Parathyroid adenoma (tissue), 2 donors: ENCODE data around the gene ANKRD44.

Experiments
- H2AFZ ChIP-seq: fragments of 300-600 bp; sonication (generic); one replicate; pipeline ENCODE4 v1.7.0; 2017; ENCODE audit warnings: antibody characterized with exemption, mild to moderate bottlenecking
- H3K27ac ChIP-seq: fragments of 300-600 bp; sonication (generic); one replicate; pipeline ENCODE4 v1.7.0; 2017
- H3K27me3 ChIP-seq: fragments of 300-600 bp; sonication (generic); one replicate; pipeline ENCODE4 v1.7.0; 2017; ENCODE audit warnings: low read length; ENCODE audit not compliant: control insufficient read depth, insufficient read depth
- H3K36me3 ChIP-seq: fragments of 300-600 bp; sonication (generic); one replicate; pipeline ENCODE4 v1.7.0; 2017; ENCODE audit warnings: low read length; ENCODE audit not compliant: control insufficient read depth, insufficient read depth
- H3K4me1 ChIP-seq: fragments of 300-600 bp; sonication (generic); one replicate; pipeline ENCODE4 v1.7.0; 2017; ENCODE audit warnings: control low read depth
- H3K4me2 ChIP-seq: fragments of 300-600 bp; sonication (generic); one replicate; pipeline ENCODE4 v1.7.0; 2017; ENCODE audit warnings: low read length
- H3K4me3 ChIP-seq: fragments of 300-600 bp; sonication (generic); one replicate; pipeline ENCODE4 v1.7.0; 2017; ENCODE audit warnings: low read depth, low read length
- H3K79me2 ChIP-seq: fragments of 300-600 bp; sonication (generic); one replicate; pipeline ENCODE4 v1.7.0; 2017; ENCODE audit warnings: control low read depth
- H3K9ac ChIP-seq: fragments of 300-600 bp; sonication (generic); one replicate; pipeline ENCODE4 v1.7.0; 2017; ENCODE audit warnings: mild to moderate bottlenecking
- H3K9me3 ChIP-seq: fragments of 300-600 bp; sonication (generic); one replicate; pipeline ENCODE4 v1.7.0; 2017; ENCODE audit warnings: low read length; ENCODE audit not compliant: control insufficient read depth
- CTCF ChIP-seq: fragments of 300-600 bp; sonication (generic); IDR thresholded peaks from one replicate; pipeline ENCODE4 v1.7.0; 2017; ENCODE audit warnings: antibody characterized with exemption, mild to moderate bottlenecking
- donor health status: primary hyperparathyroidism.

Gene ANKRD44

GRCh38 chr2:196985511-196986183, 324.9 kb downstream of the ANKRD44 start:
- Histone ChIP-seq H3K9ac (no peak overlapping the region), H3K79me2 (no peaks in the 10 kb centered on the region), H3K4me3 (no peak overlapping the region), H2AFZ (no peak overlapping the region), H3K27ac (no peak overlapping the region), H3K9me3 (no peaks in the 10 kb centered on the region), H3K4me2 (no peak overlapping the region), H3K4me1 (peaks cover 10% of the 10 kb centered on the region), H3K27me3 (no peaks in the 10 kb centered on the region), H3K36me3 (no peaks in the 10 kb centered on the region)
- TF ChIP-seq CTCF, result no peak

- Histone ChIP-seq H3K9ac (no peak overlapping the region), H3K79me2 (no peaks in the 10 kb centered on the region), H3K4me2 (no peak overlapping the region), H3K27ac (no peak overlapping the region), H3K4me3 (no peak overlapping the region), H2AFZ (no peak overlapping the region), H3K27me3 (no peaks in the 10 kb centered on the region), H3K36me3 (no peaks in the 10 kb centered on the region), H3K9me3 (no peaks in the 10 kb centered on the region), H3K4me1 (peaks cover 10% of the 10 kb centered on the region)
- TF ChIP-seq CTCF, result no peak
Observed at GRCh38 chr2:196984903-196985302, 325.7 kb downstream of the ANKRD44 start.

- no peak overlapping the region for H3K27ac ChIP-seq
- H3K36me3 ChIP-seq, result no peaks in the 10 kb centered on the region
Observed at GRCh38 chr2:196983934-196984333, 326.6 kb downstream of the ANKRD44 start.

GRCh38 chr2:196980473-196980872, 330.1 kb downstream of the ANKRD44 start:
- Histone ChIP-seq H3K79me2 (no peaks in the 10 kb centered on the region), H2AFZ (no peak overlapping the region), H3K36me3 (no peaks in the 10 kb centered on the region), H3K9ac (no peak overlapping the region), H3K27ac (no peak overlapping the region), H3K27me3 (no peaks in the 10 kb centered on the region), H3K4me3 (no peak overlapping the region), H3K9me3 (no peaks in the 10 kb centered on the region), H3K4me2 (no peak overlapping the region), H3K4me1 (no peaks in the 10 kb centered on the region)
- no peak for TF ChIP-seq CTCF

More at GRCh38 chr2:196983934-196984333, 326.6 kb downstream of the ANKRD44 start:
- TF ChIP-seq CTCF, result no peak
- Histone ChIP-seq H3K9me3 (no peaks in the 10 kb centered on the region), H3K4me2 (no peak overlapping the region), H2AFZ (no peak overlapping the region), H3K4me3 (no peak overlapping the region), H3K4me1 (peaks cover 10% of the 10 kb centered on the region), H3K27me3 (no peaks in the 10 kb centered on the region), H3K9ac (no peak overlapping the region), H3K79me2 (no peaks in the 10 kb centered on the region)

- no peaks in the 10 kb centered on the region for H3K27me3 ChIP-seq
- no peaks in the 10 kb centered on the region for H3K79me2 ChIP-seq
- no peak overlapping the region for H2AFZ ChIP-seq
- no peaks in the 10 kb centered on the region for H3K9me3 ChIP-seq
- H3K9ac ChIP-seq, result no peak overlapping the region
- H3K4me1 ChIP-seq, result no peaks in the 10 kb centered on the region
- no peaks in the 10 kb centered on the region for H3K36me3 ChIP-seq
- no peak overlapping the region for H3K27ac ChIP-seq
- TF ChIP-seq CTCF, result no peak
- no peak overlapping the region for H3K4me3 ChIP-seq
- no peak overlapping the region for H3K4me2 ChIP-seq
Observed at GRCh38 chr2:196980001-196980400, 330.6 kb downstream of the ANKRD44 start.
